ENCODE data around the gene ARAP1. TPM values are rescaled to one million over a fixed set of nuclear protein-coding genes. Genes with fewer than 3 reads are reported as not detected.

Gene ARAP1
- total and polyA plus RNA-seq, 2 of the 8 experiments (the other 6 are each of a cell fraction or from before 2014, with no cell fraction given), result 25.7 to 61.6 TPM

GRCh38 chr11:72665911-72666472, 86.2 kb downstream of the ARAP1 start:
- H2BK5ac ChIP-seq (ENCODE audit: low read depth, low read length), result no peak overlapping the region

More at GRCh38 chr11:72665911-72666472, 86.2 kb downstream of the ARAP1 start:
- H4K20me1 ChIP-seq (replicated peaks in 1 of 2; ENCODE audit: control insufficient read depth in 1 of 2, insufficient read depth in 2 of 2, low read length in 2 of 2), result no peaks in the 10 kb centered on the region
- DNase-seq (ENCODE audit: low read depth in 1 of 2, low spot score in 2 of 2), result no peak
- H3K79me1 ChIP-seq (ENCODE audit: low read depth, low read length), result no peaks in the 10 kb centered on the region
- H3K9ac ChIP-seq (replicated peaks in 1 of 4; ENCODE audit: extremely low read depth in 1 of 4, low read depth in 3 of 4, low read length in 3 of 4), result no peak overlapping the region
- no peak overlapping the region for H4K91ac ChIP-seq (replicated peaks; ENCODE audit: insufficient read length, low read length)
- H4K8ac ChIP-seq (ENCODE audit: extremely low read depth, insufficient read depth, low read length), result no peak overlapping the region
- no peak overlapping the region for H2AK5ac ChIP-seq (ENCODE audit: low read depth, low read length)
- no peaks in the 10 kb centered on the region; the same call in 1 of the 2 replicates for H3K23me2 ChIP-seq (ENCODE audit: low read depth, low read length)
- no peak overlapping the region for H2BK15ac ChIP-seq (ENCODE audit: low read length)
- no peak overlapping the region for H2BK12ac ChIP-seq (ENCODE audit: low read depth, low read length)
- no peak overlapping the region for H3K14ac ChIP-seq (ENCODE audit: insufficient read length)
- no peak overlapping the region for H3K18ac ChIP-seq (ENCODE audit: extremely low read depth, low read length)
- WGBS, 2 experiments (ENCODE audit: extremely low coverage in 1 of 2, insufficient coverage in 1 of 2, insufficient read length in 1 of 2, insufficient replicate concordance in 2 of 2, low coverage in 1 of 2, low lambda C conversion rate in 2 of 2, missing lambda C conversion rate in 1 of 2), result 85% methylated on average over 6 of the region's 6 CpGs; no CpG with 5 or more reads in 1 of the 2 experiments
- H3K4me1 ChIP-seq (replicated peaks in 1 of 4; ENCODE audit: control insufficient read depth in 3 of 4, insufficient read depth in 4 of 4, low read length in 3 of 4), result peaks cover 0 to 9% (median 6%) of the 10 kb centered on the region in 4 experiments; a peak in 4 of 7 replicates
- no peaks in the 10 kb centered on the region for H3K36me3 ChIP-seq (ENCODE audit: control insufficient read depth in 2 of 4, insufficient read depth in 4 of 4, low read length in 3 of 4)
- no peak overlapping the region for H4K5ac ChIP-seq (ENCODE audit: insufficient read length, low read depth, low read length)
- CTCF ChIA-PET (ENCODE audit: partially characterized antibody), result interaction anchor here (0.6 to 39.6 kb wide), 9 partner anchors 12 to 76 kb away, joined by 3 to 552 read pairs (median 5); no protein-coding TSS in a partner anchor
- no peak overlapping the region for H3K4me3 ChIP-seq (ENCODE audit: extremely low read depth in 1 of 4, insufficient read depth in 2 of 4, low read depth in 3 of 4, low read length in 4 of 4)
- H3K23ac ChIP-seq (ENCODE audit: insufficient read length), result no peak overlapping the region
- H2BK20ac ChIP-seq (ENCODE audit: low read length), result no peak overlapping the region
- TF ChIP-seq MAX (IDR thresholded peaks at IDR 0.05) (peak; percentile 15; the same call in 1 of the 2 replicates), SIN3A (conservative IDR thresholded peaks at IDR 0.05 in 1 of 2, IDR thresholded peaks at IDR 0.05 in 1 of 2; ENCODE audit: low read depth in 1 of 2, low read length in 2 of 2) (no peak), KDM1A (IDR thresholded peaks at IDR 0.05; ENCODE audit: borderline replicate concordance, low read length) (peak; percentile 68; the same call in 1 of the 2 replicates), ZNF274 (IDR thresholded peaks at IDR 0.05; ENCODE audit: borderline replicate concordance, extremely low read depth, low read length) (no peak)
- peaks cover 13 to 14% of the 10 kb centered on the region in 2 experiments for H3K9me3 ChIP-seq (ENCODE audit: insufficient read depth in 2 of 2, low read depth in 1 of 2, low read length in 1 of 2)
- POLR2A ChIA-PET (ENCODE audit: partially characterized antibody), result interaction anchor here (0.7 kb wide), 1 partner anchor 74 kb away, joined by 4 read pairs; no protein-coding TSS in a partner anchor
- no peak overlapping the region for H3K27ac ChIP-seq (ENCODE audit: low read depth, low read length)
- H3K79me2 ChIP-seq (ENCODE audit: control insufficient read depth in 1 of 2, insufficient read depth in 2 of 2, low read length in 2 of 2), result no peaks in the 10 kb centered on the region
- H2AFZ ChIP-seq (ENCODE audit: low read length), result no peak overlapping the region
- no peak overlapping the region for H2BK120ac ChIP-seq (replicated peaks; ENCODE audit: low read depth, low read length)
- no peaks in the 10 kb centered on the region; a peak in 1 of 7 replicates for H3K27me3 ChIP-seq (replicated peaks in 1 of 4; ENCODE audit: control insufficient read depth in 3 of 4, extremely low read depth in 1 of 4, insufficient read depth in 3 of 4, low read length in 3 of 4)
- FAIRE-seq, result no peak
- no peak overlapping the region for H3K56ac ChIP-seq (replicated peaks; ENCODE audit: insufficient read length, low read depth, low read length)
- no peak overlapping the region for H3K4ac ChIP-seq (replicated peaks; ENCODE audit: insufficient read length, low read depth, low read length)
- H3K4me2 ChIP-seq (ENCODE audit: insufficient read depth in 1 of 2, low read depth in 2 of 2, low read length in 2 of 2), result no peak overlapping the region

Data from H1 (cell line).